Myocyte (in vitro differentiated cells): ENCODE measurements around the gene CLCA1. TPM values are rescaled to one million over a fixed set of nuclear protein-coding genes. Genes with fewer than 3 reads are reported as not detected.

Source experiments
- DNase-seq: peaks from one replicate; pipeline ENCODE4 v3.0.0-alpha.2; 2012; ENCODE audit warnings: low read depth
- total RNA-seq: library from RNA; depleted of rRNA; stranded (reverse); fragments of >200 nt; gene quantifications from 2 replicates; pipeline ENCODE4 v1.2.3, GENCODE V29; 2014

The CLCA1 gene
- total RNA-seq, 1 donor from 2014 or later, result not detected

GRCh38 chr1:86503406-86504136, 34.8 kb downstream of the CLCA1 start:
- DNase-seq, result peak; percentile 19

GRCh38 chr1:86504137-86504479, 35.4 kb downstream of the CLCA1 start:
- no peak for DNase-seq

- no peak for DNase-seq
These were observed 36.3 kb downstream of the CLCA1 start for GRCh38 chr1:86504895-86505563.

DNA sequence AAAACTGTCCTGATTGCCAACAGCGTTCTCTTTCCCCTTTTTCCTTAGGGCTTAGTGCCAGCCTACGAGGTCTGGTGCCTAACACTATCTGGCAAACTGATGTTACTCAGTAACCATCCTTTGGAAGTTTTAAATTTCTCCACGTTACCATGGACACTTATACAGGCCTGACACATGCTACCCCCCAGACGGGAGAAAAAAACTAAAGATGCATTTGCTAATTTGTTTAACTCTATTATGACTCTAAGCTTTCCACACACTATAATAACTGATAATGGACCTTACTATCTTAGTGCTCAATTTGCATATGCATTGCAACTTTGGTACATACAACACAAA, 36.8 kb downstream of the CLCA1 start:
- no peak for DNase-seq

- DNase-seq, result peak; percentile 39
These were observed 39.3 kb downstream of the CLCA1 start for GRCh38 chr1:86507935-86508582.

DNA sequence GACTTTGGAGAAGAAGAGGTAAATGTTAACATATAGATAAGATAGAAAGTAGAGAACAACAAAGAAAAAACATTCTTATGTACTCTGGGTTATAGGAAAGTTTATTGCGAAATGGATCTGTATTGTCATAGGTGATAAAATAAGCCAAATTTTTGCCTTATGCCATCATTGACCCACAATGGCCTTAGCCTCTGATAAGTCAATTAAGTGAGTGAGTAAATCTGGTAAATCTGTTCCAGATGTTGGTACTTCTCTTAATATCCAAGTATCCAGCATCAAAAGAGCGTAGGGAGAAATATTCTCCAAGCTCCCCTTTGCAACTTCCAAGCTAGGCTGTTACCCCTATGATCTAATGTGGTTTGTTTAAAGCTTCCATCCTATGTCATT, 39.8 kb downstream of the CLCA1 start:
- no peak for DNase-seq

GRCh38 chr1:86515597-86515996, 46.9 kb downstream of the CLCA1 start:
- DNase-seq, result peak; percentile 16

GRCh38 chr1:86516335-86516734, 47.6 kb downstream of the CLCA1 start:
- no peak for DNase-seq

- no peak for DNase-seq
These were observed 48.6 kb downstream of the CLCA1 start for GRCh38 chr1:86517336-86517735.

GRCh38 chr1:86520789-86521521, 52.2 kb downstream of the CLCA1 start:
- DNase-seq, result no peak

DNA sequence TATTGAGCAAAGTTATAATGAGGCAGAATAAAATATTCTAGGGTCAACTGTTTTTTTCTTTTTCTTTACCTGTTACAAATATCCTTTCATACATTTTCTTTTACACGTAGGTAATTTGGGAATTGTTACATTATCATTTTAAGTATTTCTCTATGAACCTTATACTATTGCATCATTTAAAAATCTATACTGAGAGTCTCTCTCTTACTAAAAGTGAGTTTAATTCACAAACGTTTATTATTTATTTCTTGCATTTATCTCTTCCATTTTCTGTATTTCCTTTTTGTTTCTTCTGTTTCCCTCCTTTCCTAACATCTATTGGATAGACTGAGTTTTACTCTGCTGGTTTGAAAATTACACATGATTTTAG, 52.8 kb downstream of the CLCA1 start:
- no peak for DNase-seq

DNA sequence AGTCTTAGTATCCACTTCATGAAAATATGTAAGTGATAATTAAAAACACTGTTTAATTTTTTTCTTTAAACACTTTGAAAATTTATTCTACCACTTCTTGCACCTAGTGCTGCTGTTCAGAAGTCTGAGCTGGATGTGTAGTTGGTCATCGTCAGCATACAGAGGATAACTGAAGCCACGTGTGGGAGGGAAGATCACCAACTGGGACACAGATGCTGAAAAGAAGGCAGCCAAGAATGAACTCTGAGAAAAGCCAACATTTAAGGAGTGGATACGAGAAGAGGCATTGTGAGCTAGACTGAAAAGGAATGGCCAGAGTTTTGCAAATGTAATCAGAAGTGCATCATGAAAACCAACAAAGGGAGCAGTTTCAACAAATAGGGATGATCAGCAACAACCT, 53.5 kb downstream of the CLCA1 start:
- DNase-seq, result no peak

DNA sequence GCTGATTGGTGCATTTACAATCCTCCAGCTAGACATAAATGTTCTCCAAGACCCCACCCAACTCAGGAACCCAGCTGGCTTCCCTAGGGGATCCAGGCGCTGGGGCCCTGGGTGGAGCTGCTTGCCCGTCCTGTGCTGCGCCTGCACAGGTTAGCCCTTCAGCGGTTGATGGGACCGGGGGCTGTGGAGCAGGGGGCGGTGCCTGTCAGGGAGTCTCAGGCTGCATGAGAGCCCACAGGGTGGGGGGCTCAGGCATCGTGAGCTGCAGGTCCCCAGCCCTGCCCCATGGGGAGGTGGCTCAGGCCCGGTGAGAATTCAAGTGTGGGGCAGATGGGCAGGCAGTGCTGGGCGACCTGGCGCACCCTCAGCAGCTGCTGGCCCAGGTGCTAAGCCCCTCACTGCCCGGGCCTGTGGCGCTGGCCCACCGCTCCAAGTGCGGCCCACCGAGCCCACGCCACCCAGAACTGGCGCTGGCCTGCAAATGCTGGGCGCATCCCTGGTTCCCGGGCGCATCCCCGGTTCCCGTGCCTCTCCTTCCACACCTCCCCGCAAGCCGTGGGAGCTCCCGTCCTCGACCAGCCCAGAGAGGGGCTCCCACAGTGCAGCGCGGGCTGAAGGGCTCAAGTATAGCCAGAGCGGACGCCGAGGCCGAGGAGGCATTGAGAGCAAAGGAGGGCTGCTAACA, 55.1 kb downstream of the CLCA1 start:
- DNase-seq, result no peak

GRCh38 chr1:86527306-86527705, 58.6 kb downstream of the CLCA1 start:
- DNase-seq, result no peak

DNA sequence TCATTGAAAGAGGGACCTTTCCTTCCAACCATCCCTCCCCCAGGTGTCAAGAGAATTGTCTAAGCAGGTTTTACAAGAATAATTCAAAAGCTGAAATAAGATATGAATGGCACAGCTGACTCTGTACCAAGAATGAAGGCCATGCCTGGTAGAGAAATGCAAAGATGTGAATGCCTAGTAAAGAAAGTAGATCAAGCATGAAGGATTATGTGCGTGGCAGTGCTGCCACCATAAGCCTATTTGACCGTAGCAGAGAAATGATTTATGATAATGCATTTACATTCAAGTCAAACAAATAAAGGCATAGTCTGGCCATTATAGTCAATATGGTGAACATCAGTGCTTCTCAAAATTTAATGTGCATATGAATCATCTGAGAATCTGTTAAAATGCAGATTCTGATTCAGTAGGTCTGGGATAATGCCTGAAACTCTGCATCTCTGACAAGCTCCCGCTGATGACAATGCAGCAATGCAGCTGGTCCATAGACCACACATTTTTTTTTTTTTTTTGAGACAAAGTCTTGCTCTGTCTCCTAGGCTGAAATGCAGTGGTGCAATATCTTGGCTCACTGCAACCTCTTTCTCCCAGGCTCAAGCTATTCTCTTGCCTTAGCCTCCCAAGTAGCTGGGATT, 61.6 kb downstream of the CLCA1 start:
- no peak for DNase-seq

DNA sequence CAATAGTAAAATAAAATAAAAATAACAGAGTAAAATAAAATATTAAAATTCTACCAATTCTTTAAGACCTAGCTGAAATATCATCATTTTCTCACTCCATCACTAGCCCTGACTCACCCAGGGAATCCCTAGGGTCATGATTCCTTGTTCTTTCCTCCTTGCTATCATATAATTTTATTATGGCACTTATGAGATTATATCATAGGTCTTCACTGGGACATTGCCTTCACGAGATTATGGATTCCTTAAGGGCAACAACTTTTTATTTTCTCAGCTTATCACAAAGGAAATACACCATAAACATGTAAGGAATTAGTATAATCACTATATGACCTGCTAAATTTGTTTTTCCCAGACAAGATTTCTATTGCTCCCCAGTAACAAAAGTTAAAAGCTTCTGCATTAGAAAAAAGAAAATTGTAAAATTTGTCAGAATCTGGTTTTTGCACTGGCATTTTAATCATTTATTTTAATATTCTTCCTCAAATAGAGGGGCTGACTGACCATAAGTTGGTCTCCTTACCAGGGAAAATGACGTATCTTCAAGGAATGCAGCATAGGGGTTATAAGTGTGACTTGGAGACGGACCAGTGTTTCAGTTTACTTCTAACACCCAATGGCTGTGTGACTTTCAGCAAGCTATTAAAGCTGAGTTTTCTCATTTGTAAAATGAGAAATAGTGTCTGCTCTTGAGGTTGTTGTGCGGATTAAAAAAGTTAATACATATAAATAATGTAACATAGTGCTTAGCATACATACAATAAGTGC, 69.4 kb downstream of the CLCA1 start:
- DNase-seq, result no peak

DNA sequence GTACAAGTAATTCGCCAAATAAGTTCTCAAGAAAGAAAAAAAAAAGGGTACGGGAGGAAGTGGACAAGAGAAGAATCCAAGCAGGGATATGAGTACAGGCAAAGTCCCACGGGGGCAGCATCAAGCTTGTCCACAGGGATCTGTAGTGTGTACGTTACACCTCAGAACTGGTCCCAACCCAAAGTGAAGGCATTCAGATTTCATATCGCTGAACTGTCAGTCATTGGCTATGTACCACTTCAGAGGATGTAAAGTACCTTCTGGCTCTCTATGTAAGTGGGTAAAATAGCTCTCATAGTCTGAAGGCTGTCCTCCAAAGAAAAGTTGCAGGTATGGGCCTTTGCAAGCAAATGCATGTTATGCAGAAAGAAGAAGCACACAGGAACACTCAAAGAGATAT, 70.0 kb downstream of the CLCA1 start:
- no peak for DNase-seq

- no peak for DNase-seq
These were observed 73.1 kb downstream of the CLCA1 start for GRCh38 chr1:86541859-86542258.

DNA sequence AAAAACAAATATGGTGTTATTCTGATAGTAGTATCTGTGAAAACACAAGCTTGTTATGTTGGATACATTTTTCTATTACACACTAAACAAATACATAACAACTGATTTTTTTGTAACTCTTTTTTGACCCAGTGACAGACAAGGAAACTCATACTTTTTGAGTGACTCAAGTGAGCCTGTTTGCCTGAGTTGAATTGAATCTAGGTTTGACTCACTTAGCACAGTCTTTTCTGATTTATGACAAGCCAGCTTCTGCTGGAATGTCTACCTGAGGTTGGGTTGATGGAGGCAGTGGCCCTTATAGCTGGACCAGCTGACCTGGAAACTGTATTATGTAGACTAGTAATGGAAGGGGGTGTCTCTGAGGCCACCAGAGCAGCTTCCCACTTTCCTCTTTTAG, 73.9 kb downstream of the CLCA1 start:
- no peak for DNase-seq

DNA sequence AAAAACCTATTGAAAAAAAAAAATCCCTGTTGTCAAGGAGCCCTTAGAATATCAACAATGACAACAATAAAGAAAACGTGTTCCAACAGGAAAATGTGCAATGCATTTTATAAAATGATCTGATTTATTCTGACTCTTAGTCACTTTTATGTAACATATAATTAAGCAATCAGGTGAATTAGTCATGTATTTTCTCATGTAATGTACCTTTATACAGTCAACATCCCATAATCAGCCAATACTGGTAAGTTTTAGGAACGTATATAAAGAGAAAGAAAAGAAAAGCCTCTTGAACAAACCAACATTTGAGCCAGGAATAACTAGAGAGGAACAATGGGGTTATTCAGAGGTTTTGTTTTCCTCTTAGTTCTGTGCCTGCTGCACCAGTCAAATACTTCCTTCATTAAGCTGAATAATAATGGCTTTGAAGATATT, 78.1 kb downstream of the CLCA1 start, which contains the start of gene CLCA4:
Gene CLCA4, plus strand, starts transcription at position 292 of the 435 bp plus-strand sequence. Its CDS starts 42 bp downstream, at position 334.
- no peak for DNase-seq
